Upper lobe of right lung (tissue), 1 donor: ENCODE measurements around the gene ERBB2. TPM values are rescaled to one million over a fixed set of nuclear protein-coding genes. Genes with fewer than 3 reads are reported as not detected.

Source experiments
- ATAC-seq: fragments of 200-7000 bp; cut with Tn5 transposase; one replicate; pipeline ENCODE4 v1.9.1; 2020; ENCODE audit warnings: mild to moderate bottlenecking, moderate library complexity
- DNase-seq: peaks from one replicate; pipeline ENCODE4 v3.0.0-alpha.2; 2020
- H3K27ac ChIP-seq: fragments of 200-600 bp; one replicate; pipeline ENCODE4 v1.8.0; 2022
- H3K27me3 ChIP-seq: fragments of 200-600 bp; one replicate; pipeline ENCODE4 v1.8.0; 2022; ENCODE audit warnings: mild to moderate bottlenecking
- H3K36me3 ChIP-seq: fragments of 200-600 bp; one replicate; pipeline ENCODE4 v1.8.0; 2022
- H3K4me1 ChIP-seq: fragments of 200-600 bp; one replicate; pipeline ENCODE4 v1.8.0; 2022
- H3K4me3 ChIP-seq: fragments of 200-600 bp; one replicate; pipeline ENCODE4 v1.8.0; 2022; ENCODE audit warnings: mild to moderate bottlenecking
- H3K9me3 ChIP-seq: fragments of 200-600 bp; one replicate; pipeline ENCODE4 v1.8.0; 2022
- CTCF ChIP-seq: fragments of 200-600 bp; IDR thresholded peaks from one replicate; pipeline ENCODE4 v1.8.0; 2022; ENCODE audit warnings: antibody characterized with exemption
- intact Hi-C: fragments of 100-400 bp; cut with DNase I; formaldehyde crosslinking; loops from one replicate; pipeline ENCODE4 v1.11.0; 2022
- total RNA-seq: library from RNA; stranded (reverse); fragmentation: NEBNext Ultra II Directional; extraction: Animal tissue kit (Norgen Biotek cat#: 25700); gene quantifications from one replicate; pipeline ENCODE4 v1.2.1, GENCODE V29; 2021
- donor health status: DM: no; HTN: yes; CAD: no; lungs with severe emphysema.

The ERBB2 gene
- total RNA-seq, 1 donor from 2014 or later: 97.5 TPM

- no peak for ATAC-seq
- peaks cover 13% of the 10 kb centered on the region for H3K4me1 ChIP-seq
- intact Hi-C loops: loop anchor here (10.0 kb wide), 1 partner anchor 131 kb away; the partner anchor contains the start of gene PPP1R1B
- no peaks in the 10 kb centered on the region for H3K27me3 ChIP-seq
- DNase-seq: no peak
- no peaks in the 10 kb centered on the region for H3K9me3 ChIP-seq
- no peak for TF ChIP-seq CTCF
- no peak overlapping the region for H3K4me3 ChIP-seq
- H3K27ac ChIP-seq: peak overlapping the region; percentile 98
- no peaks in the 10 kb centered on the region for H3K36me3 ChIP-seq
Measured at GRCh38 chr17:39755554-39756379, 55.9 kb downstream of the ERBB2 start.

GRCh38 chr17:39756380-39757079, 56.7 kb downstream of the ERBB2 start:
- no peak for TF ChIP-seq CTCF
- intact Hi-C loops: loop anchor here (10.0 kb wide), 1 partner anchor 132 kb away; the partner anchor contains the start of gene PPP1R1B
- H3K4me1 ChIP-seq: peaks cover 13% of the 10 kb centered on the region
- DNase-seq (no peak), ATAC-seq (no peak)
- H3K4me3 ChIP-seq: no peak overlapping the region
- no peaks in the 10 kb centered on the region for H3K36me3 ChIP-seq
- H3K27me3 ChIP-seq: no peaks in the 10 kb centered on the region
- H3K9me3 ChIP-seq: no peaks in the 10 kb centered on the region
- no peak overlapping the region for H3K27ac ChIP-seq

- intact Hi-C loops: loop anchor here (10.0 kb wide), 1 partner anchor 132 kb away; the partner anchor contains the start of gene PPP1R1B
- H3K4me1 ChIP-seq: peaks cover 13% of the 10 kb centered on the region
- no peak overlapping the region for H3K27ac ChIP-seq
Measured at GRCh38 chr17:39757176-39757662, 57.4 kb downstream of the ERBB2 start.

GRCh38 chr17:39757931-39758873, 58.3 kb downstream of the ERBB2 start:
- peaks cover 10% of the 10 kb centered on the region for H3K4me1 ChIP-seq
- intact Hi-C loops: loop anchor here (10.0 kb wide), 1 partner anchor 133 kb away; the partner anchor contains the start of gene PPP1R1B
- no peaks in the 10 kb centered on the region for H3K36me3 ChIP-seq
- no peak overlapping the region for H3K4me3 ChIP-seq
- no peaks in the 10 kb centered on the region for H3K9me3 ChIP-seq
- no peak for TF ChIP-seq CTCF
- no peaks in the 10 kb centered on the region for H3K27me3 ChIP-seq
- H3K27ac ChIP-seq: no peak overlapping the region
- ATAC-seq (no peak), DNase-seq (no peak)

More at GRCh38 chr17:39757176-39757662, 57.4 kb downstream of the ERBB2 start:
- Histone ChIP-seq H3K9me3 (no peaks in the 10 kb centered on the region), H3K27me3 (no peaks in the 10 kb centered on the region), H3K4me3 (no peak overlapping the region), H3K36me3 (no peaks in the 10 kb centered on the region)
- DNase-seq (no peak), ATAC-seq (no peak)
- no peak for TF ChIP-seq CTCF

GRCh38 chr17:39759204-39759603, 59.3 kb downstream of the ERBB2 start:
- intact Hi-C loops: loop anchor here (10.0 kb wide), 1 partner anchor 134 kb away; the partner anchor contains the start of gene PPP1R1B

More at GRCh38 chr17:39759204-39759603, 59.3 kb downstream of the ERBB2 start:
- peaks cover 6% of the 10 kb centered on the region for H3K4me1 ChIP-seq
- ATAC-seq: no peak
- H3K4me3 ChIP-seq: no peak overlapping the region
- H3K27me3 ChIP-seq: no peaks in the 10 kb centered on the region
- no peaks in the 10 kb centered on the region for H3K9me3 ChIP-seq
- no peak overlapping the region for H3K27ac ChIP-seq
- H3K36me3 ChIP-seq: no peaks in the 10 kb centered on the region
- no peak for DNase-seq
- no peak for TF ChIP-seq CTCF
